Measurements from ENCODE around the gene SERPINB13.

DNA sequence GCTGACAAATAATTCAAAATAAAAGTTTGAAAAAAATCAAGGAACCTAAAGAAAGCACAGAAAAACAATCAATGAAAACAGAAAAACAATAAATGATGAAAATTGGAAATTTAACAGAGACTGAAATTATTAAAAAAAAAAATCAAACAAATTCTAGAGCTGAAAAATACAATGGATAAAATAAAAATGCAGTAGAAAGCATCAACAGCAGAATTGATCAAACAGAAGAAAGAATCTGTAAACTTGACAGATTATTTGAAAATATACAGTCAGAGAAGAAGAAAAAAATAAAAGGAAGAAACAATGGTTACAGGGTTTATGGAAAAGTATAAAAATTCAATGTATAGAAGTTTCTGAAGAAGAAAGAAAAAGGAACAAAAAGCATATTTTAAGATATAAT lies 40.7 kb downstream of the SERPINB13 start:
- no peak for TF ChIP-seq POLR2A (IDR thresholded peaks at IDR 0.05; ENCODE audit: low read depth, low read length)
- TF ChIP-seq TAF1 (IDR thresholded peaks at IDR 0.05; ENCODE audit: borderline replicate concordance, low read depth, low read length) = no peak
